Measurements from ENCODE around the gene CPSF4.

CPSF4 gene

DNA sequence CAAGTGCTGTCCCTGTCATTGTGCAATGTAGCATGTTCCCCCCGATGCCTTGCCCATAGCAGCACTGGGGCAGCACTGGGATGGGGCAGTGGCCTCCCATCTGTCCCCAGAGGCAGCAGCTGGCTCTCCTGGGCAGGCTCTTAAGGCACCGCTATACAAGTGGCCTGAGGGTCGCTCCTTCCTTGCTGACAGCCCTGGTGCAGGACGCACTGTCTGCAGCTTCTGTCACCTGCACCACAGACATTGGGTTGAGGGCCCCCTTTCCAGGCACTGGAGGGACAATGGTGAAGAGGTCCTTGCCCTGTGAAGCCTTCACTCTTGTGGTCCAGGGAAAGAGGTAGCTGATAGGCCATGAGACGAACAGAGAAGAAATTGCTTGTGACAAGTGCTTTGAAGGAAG, 10.6 kb downstream of the CPSF4 start:
- DNase-seq (ENCODE audit: low spot score) = no peak

- DNase-seq (ENCODE audit: low spot score) = no peak
These were observed 13.2 kb downstream of the CPSF4 start for GRCh38 chr7:99451936-99452335.

DNA sequence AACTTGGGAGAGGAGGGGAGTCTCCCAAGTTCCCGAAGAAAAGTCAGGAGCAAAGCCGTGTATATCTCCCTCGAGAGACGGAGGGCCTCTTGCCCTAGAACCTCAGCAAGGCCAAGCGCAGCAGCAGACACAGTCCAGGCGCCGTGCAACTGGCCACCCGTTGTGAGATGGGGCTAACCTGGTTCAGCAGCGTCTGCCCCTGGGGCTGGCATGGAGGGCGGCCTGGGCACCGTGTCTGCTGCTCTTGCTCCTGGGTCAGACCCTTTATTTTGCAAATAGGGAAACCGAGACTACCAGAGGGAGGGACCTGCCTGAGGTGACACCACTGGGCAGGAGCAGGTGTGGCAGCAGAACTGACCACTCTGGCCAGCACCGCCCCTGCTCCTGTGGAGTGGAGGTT, 13.8 kb downstream of the CPSF4 start:
- no peak for DNase-seq (ENCODE audit: low spot score)

GRCh38 chr7:99453105-99453504, 14.4 kb downstream of the CPSF4 start:
- no peak for DNase-seq (ENCODE audit: low spot score)

DNA sequence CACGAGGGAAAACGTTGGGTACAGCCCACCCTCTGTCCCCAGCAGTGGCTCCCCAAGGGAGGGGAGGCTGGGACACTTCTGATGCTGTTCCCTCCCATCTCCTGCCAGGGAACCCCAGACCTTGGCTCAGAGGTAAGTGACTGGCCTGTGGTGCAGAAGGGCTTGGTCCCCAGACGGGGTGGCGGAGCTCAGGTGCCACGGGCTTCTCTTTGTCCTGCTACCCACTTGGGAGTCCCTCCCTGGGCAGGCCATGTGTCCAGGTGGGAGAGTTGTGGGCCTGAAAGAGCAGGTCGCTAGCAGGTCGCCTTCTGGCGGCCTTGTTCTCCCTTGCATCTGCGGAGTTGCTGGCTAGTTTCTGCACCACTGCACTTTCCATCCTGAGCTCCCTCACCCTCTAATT, 17.1 kb downstream of the CPSF4 start:
- DNase-seq (ENCODE audit: low spot score) = no peak

DNA sequence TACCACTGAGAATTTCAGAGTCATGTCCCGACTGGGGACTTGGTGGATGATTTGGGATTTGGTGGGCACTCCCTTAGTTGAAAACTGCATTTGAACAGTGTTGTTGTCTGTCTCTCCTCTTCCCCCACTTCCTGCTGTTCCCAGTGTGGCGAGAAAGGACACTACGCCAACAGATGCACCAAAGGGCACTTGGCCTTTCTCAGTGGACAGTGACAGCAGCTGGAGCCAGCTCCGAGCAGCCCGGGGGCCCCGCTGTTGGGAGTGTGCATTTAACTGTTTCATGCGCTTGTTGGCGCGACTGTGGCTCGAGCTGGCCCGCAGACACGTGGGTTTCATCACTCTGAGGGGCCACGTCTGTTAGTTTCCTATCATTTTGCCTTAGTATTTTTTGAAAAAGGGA, 17.5 kb downstream of the CPSF4 start:
- DNase-seq (ENCODE audit: low spot score) = no peak

DNA sequence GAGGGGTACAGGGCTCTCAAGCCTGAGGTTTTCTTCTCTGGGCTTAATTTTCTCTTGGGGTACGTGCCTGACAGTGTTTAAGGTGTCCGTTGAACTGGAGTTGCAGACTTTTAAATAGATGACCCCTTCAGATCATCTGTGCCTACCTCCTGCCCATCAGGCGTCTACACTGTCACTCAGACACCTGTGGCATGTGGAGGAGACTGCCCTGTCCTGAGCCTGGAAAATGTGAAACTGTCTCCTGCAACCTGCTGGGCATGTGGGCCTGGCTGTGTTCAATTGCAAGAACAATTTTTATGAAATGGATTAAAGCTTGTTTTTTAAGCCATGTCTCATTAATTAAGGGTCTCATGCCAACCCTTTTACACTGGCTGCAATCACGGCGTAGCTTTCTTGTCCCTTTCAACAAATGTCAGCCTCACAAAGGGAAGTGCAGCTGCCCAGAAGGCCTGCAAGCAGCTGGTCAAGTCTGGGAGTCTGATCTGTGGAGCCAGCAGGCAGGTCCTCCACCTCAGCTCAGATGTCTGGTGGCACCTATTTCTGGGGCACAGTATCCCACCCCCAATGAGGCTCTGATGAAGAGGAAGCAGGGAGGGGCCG, 18.4 kb downstream of the CPSF4 start:
- DNase-seq (ENCODE audit: low spot score) = no peak

DNA sequence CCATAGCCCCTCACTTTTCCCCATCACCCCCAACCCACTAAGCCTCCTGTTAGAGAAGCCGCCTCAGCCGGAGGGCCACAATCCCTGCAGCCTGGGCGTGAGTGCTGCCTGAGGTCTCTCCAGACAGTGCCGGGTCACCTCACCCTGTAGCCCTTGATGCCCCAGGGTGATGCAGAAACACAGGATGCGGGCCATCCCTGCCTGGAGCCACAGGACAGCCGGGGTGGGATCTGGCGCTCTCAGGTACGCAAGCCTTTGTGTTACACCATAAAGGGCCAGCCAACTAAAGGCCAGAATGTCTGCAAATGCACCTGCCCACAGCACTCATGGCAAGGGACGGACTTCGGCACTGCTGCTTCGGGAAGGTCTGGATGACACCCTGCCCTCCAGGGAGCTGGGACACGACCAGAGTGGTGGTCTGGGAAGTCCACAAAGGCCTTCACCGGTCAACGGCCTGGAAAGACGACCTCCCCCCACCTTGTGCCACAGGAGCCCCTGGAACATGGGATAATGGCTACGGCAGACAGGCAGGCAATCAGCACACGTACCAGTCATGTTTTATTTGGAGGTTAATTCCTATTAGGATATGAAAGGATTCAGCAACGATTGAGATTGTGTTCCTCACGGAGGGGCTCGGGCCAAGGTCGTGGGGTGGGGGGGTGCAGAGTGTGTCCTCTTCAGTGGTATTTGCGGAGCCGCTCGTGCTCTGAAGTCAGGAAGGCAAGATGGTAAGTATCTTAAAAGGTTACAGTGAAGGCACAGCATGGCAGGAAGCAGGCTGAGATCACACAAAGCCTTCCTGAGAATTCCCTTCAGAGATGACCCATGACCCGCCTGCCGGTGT, 19.1 kb downstream of the CPSF4 start:
- no peak for DNase-seq (ENCODE audit: low spot score)

DNA sequence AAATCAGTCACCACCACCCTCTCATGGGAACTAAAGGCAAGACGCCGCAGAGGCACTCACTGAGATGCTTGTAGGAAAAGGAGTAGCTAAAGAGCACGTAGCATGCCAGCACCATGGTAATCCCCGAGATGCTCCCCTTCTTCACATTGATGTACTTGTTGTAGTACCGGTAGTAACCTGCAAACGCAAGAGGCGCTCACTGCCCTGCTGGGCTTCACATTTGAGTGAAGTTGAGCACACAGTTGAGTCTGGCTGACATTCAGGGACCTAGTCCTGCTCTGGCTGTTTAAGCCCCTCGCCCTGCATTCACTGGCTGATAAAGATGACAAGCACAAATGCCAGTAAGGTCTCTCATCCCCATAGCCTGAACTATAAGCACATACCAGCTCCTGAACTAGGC, 20.3 kb downstream of the CPSF4 start:
- DNase-seq (ENCODE audit: low spot score) = peak; percentile 36

GRCh38 chr7:99460651-99461050, 21.9 kb downstream of the CPSF4 start:
- DNase-seq (ENCODE audit: low spot score) = no peak

- DNase-seq (ENCODE audit: low spot score) = no peak
These were observed 22.5 kb downstream of the CPSF4 start for GRCh38 chr7:99461221-99461620.

DNA sequence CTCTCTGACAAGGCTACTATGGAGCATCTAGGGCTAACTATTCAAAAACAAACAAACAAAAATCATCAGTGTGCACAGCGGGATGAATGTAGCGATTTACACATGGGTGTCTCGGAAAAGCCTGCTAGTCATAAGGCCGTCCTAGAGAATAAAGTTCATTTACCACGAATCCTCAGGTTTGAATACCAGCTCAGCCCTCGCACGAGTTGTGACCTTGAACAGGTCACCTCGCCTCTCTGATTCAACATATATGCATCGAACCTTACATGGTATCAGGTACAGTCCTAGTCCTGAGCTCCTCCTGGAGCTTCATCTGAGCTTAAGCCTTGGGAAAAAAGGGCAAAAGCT, 26.7 kb downstream of the CPSF4 start:
- no peak for DNase-seq (ENCODE audit: low spot score)

GRCh38 chr7:99468336-99468918, 29.7 kb downstream of the CPSF4 start:
- DNase-seq (ENCODE audit: low spot score) = no peak

DNA sequence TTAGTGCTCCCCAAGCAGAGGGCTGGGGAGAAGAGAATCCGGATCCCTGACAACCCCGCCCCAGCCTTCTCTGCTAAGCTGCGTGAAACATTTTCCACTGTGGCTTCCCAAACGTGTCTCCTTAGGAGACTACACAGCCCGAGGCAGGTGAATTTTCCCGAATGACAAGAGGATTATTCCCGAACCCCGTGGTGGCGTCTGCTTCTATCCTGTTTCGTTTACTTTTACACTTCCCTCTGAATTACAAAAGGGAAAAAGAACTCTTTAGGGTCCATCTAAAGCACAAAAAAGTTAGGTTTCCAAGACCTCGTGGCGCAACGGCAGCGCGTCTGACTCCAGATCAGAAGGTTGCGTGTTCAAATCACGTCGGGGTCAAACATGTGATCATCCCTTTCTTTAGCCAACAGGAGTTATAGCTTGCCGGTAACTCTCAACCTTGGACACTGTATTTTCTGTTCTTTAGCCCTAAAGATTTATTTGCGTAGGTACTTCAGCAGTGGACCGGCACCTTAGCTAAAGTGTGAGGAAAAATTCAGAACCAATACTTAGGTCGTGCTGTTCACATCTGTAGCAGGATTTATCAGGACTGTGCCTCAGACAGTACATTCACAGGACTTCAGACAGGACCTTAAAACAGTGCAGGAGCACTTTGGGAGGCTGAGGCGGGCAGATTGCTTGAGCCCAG, 30.8 kb downstream of the CPSF4 start:
- no peak for DNase-seq (ENCODE audit: low spot score)

- peak; percentile 96 for DNase-seq (ENCODE audit: low spot score)
These were observed 34.0 kb downstream of the CPSF4 start, which contains the start of gene ZNF789 for GRCh38 chr7:99472561-99473314. ZNF789 (plus strand) TSS chr7:99472890; CDS start chr7:99476457, 3,567 bp downstream.

GRCh38 chr7:99473315-99473596, 34.5 kb downstream of the CPSF4 start:
- peak; percentile 28 for DNase-seq (ENCODE audit: low spot score)

DNA sequence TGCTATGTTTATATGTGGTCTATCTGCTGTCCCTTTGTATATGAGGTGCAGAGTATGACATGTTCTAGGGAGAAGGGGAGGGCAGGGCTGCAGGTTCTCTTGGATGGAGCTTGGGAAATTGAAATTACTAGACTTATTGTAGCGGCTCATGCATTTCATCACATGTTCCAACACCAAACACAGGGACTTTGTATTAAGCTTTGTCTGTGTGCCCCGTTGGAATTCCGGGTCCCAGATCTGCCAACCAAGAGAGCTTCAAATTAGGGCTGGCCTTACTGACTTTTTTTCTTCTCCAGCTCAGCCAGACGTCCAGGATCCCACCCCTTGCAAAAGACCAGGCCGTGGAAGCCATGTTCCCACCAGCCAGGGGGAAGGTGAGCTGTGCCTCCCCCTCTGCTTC, 37.4 kb downstream of the CPSF4 start:
- DNase-seq (ENCODE audit: low spot score) = no peak

DNA sequence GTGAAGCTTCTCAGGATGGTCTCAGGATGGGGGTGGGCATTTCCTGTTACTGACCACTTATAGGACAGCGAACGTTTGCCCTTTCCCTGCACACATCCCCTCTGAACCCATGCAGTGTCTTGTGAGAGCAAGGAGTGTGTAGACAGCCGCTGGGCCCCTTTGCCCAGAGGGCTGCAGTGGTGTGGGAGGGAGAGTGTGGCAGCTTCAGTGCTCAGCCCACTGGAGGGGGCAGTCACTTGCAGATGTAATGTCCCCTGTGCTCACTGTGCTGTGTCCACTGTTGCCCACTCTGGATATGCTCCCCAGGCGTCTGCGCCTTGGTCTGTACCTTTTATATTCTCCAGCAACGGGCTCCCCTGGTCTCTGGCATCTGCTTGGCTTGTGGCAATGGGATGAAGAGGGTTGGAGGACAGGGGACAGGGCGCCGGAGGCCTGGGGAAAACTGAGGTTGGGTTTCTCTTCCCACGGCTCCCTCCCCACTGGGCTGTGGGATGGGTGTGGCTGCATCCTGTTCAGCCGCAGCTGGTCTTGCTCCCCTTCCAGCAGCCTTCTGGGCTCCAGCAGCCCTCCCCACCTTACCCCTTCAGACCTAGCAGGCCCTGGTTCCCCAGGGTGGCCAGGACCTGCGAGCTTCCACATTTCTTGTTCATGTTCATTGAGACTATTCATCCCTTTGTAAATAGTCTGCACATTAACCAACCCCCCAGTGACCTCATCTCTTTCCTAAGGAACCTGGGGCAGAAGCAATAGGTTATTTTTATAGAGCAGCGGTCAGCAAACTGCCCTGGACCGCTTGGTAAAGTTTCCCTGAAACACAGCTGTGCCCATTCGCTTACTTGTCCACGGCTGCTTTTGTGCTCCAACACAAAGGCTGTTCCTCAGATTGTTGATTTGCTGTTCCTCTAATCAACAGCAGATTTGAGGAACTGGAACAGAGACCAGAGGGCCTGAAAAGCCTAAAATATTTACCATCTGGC, 40.0 kb downstream of the CPSF4 start:
- no peak for DNase-seq (ENCODE audit: low spot score)

DNA sequence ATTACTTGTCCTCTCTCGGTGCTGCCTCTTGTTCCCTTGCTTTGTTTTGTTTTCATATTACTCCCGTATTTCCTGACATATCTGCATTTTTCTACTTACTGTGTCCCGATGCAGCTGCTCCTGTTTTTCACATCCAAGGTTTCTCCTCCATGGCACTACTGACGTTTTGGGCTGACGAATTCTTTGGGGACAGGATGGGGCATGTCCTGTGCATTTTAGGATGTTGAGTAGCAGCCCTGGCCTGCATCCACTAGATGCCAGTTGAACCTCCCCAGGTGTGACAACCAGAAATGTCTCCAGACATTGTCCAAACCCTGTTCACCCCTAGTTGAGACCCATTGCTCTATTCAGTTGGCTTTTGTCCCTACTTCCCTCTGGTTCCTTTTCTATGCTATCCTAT, 46.4 kb downstream of the CPSF4 start:
- no peak for DNase-seq (ENCODE audit: low spot score)

GRCh38 chr7:99489235-99489634, 50.5 kb downstream of the CPSF4 start:
- no peak for DNase-seq (ENCODE audit: low spot score)

DNA sequence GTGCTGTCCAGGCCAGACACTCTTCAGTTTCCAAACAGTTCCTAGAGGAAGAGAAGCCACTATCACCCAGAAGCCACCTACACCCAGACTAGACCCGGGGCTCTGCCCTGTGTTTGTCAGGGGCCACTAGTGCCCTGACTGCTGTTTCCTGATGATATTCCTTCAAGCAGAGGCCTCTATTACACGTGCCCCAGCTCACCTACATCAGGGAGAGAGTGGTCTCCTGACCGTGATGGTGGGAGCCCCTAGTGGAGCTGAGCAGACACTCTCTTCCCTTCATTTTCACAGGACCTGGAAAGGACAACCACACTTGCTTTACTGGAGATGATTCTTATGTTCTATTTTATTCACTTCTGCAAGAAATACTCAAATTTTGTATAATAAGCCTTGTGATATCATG, 52.1 kb downstream of the CPSF4 start:
- no peak for DNase-seq (ENCODE audit: low spot score)

All from hematopoietic multipotent progenitor cell treated with erythropoietin and hydrocortisone succinate and interleukin-3 and kit ligand, for 15 days (in vitro differentiated cells).